ENCODE measurements around the gene SHISAL1. TPM values are rescaled to one million over a fixed set of nuclear protein-coding genes. Genes with fewer than 3 reads are reported as not detected.

The SHISAL1 gene
- total RNA-seq, 2 experiments from 2014 or later: not detected

GRCh38 chr22:44256556-44257485 is 55.9 kb downstream of the SHISAL1 start:
- H3K9me3 Mint-ChIP-seq: no peaks in the 10 kb centered on the region
- H3K4me3 Mint-ChIP-seq: no peak overlapping the region
- no peak for DNase-seq
- H3K27ac Mint-ChIP-seq: no peak overlapping the region
- POLR2A ChIA-PET: no interaction called here
- CTCF ChIA-PET: no interaction called here
- no peaks in the 10 kb centered on the region for H3K36me3 Mint-ChIP-seq (ENCODE audit: low read depth)
- H3K4me1 Mint-ChIP-seq (ENCODE audit: low read depth): no peaks in the 10 kb centered on the region
- no peak for ATAC-seq
- intact Hi-C loops (cut with micrococcal nuclease): no loop called here
- peaks cover 6% of the 10 kb centered on the region for H3K27me3 Mint-ChIP-seq
- TF ChIP-seq CTCF (IDR thresholded peaks at IDR 0.05): no peak

GRCh38 chr22:44256085-44256484 is 56.7 kb downstream of the SHISAL1 start:
- H3K4me1 Mint-ChIP-seq (ENCODE audit: low read depth): no peaks in the 10 kb centered on the region
- no peak for TF ChIP-seq CTCF (IDR thresholded peaks at IDR 0.05)
- ATAC-seq: no peak
- no peak overlapping the region for H3K4me3 Mint-ChIP-seq
- POLR2A ChIA-PET: no interaction called here
- H3K9me3 Mint-ChIP-seq: no peaks in the 10 kb centered on the region
- no peak overlapping the region for H3K27ac Mint-ChIP-seq
- CTCF ChIA-PET: no interaction called here
- DNase-seq: no peak
- H3K36me3 Mint-ChIP-seq (ENCODE audit: low read depth): no peaks in the 10 kb centered on the region
- peaks cover 6% of the 10 kb centered on the region for H3K27me3 Mint-ChIP-seq
- intact Hi-C loops (cut with micrococcal nuclease): no loop called here

- Mint-ChIP-seq H3K27me3 (peaks cover 6% of the 10 kb centered on the region), H3K27ac (no peak overlapping the region), H3K4me3 (no peak overlapping the region), H3K36me3 (ENCODE audit: low read depth) (no peaks in the 10 kb centered on the region), H3K9me3 (peaks cover under 1% of the 10 kb centered on the region), H3K4me1 (ENCODE audit: low read depth) (no peaks in the 10 kb centered on the region)
- no peak for ATAC-seq
- TF ChIP-seq CTCF (IDR thresholded peaks at IDR 0.05): no peak
- intact Hi-C loops (cut with micrococcal nuclease): no loop called here
- CTCF ChIA-PET: no interaction called here
- POLR2A ChIA-PET: no interaction called here
- DNase-seq: no peak
These were observed 57.9 kb downstream of the SHISAL1 start for GRCh38 chr22:44254811-44255210.

DNA sequence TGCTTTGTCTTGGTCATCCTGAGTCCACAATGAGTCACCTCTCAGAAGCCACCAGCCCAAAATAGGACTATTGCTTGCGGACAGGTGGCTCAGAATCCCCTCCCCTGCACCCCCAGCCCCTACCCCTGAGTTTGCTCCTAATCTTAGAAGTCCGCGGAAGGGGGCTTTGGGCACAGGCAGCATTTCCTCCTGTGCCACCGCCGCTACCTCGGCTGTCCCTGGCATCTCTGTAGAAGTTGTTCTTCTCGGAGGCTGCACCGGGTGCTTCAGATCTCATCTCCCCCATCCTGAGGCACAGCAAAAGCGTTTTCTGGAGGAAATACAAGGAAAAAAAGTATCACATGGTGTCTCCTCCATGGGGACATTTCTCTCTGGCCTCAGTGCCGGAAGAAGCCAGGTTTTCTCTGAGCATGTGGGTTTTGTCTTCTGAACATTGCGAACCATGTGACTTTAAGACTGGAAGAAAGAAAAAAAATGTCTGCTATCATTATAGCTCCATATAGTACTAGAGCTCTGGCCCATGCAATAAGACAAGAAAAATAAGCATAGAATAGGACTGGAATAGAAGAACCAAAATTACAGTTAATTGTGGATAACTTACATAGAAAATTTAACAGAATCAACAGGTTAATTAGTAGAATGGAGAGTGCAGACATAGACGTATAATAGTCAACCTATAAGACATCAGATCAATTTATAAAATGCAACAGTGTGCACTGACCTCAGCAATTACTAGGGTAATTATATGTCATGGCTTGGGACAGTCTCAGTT is 63.2 kb downstream of the SHISAL1 start:
- intact Hi-C loops (cut with micrococcal nuclease): no loop called here
- Mint-ChIP-seq H3K4me3 (no peak overlapping the region), H3K9me3 (peaks cover 5% of the 10 kb centered on the region), H3K36me3 (ENCODE audit: low read depth) (no peaks in the 10 kb centered on the region), H3K27me3 (peaks cover 7% of the 10 kb centered on the region), H3K27ac (no peak overlapping the region), H3K4me1 (ENCODE audit: low read depth) (no peaks in the 10 kb centered on the region)
- DNase-seq (no peak), ATAC-seq (no peak)
- TF ChIP-seq CTCF (IDR thresholded peaks at IDR 0.05): no peak
- POLR2A ChIA-PET: no interaction called here
- CTCF ChIA-PET: no interaction called here

- H3K27ac Mint-ChIP-seq: no peak overlapping the region
- intact Hi-C loops (cut with micrococcal nuclease): no loop called here
- no peaks in the 10 kb centered on the region for H3K4me1 Mint-ChIP-seq (ENCODE audit: low read depth)
- DNase-seq (no peak), ATAC-seq (no peak)
- H3K36me3 Mint-ChIP-seq (ENCODE audit: low read depth): no peaks in the 10 kb centered on the region
- TF ChIP-seq CTCF (IDR thresholded peaks at IDR 0.05): no peak
- peaks cover 9% of the 10 kb centered on the region for H3K27me3 Mint-ChIP-seq
- peaks cover 5% of the 10 kb centered on the region for H3K9me3 Mint-ChIP-seq
- ChIA-PET CTCF (no interaction called here), POLR2A (no interaction called here)
- no peak overlapping the region for H3K4me3 Mint-ChIP-seq
These were observed 63.8 kb downstream of the SHISAL1 start for GRCh38 chr22:44248926-44249325.

Data from activated CD8-positive, alpha-beta T cell treated with anti-CD3 and anti-CD28 coated beads for 36 hours (primary cell).